Psoas muscle (tissue), 8 donors: Measurements from ENCODE around the gene COL27A1. TPM values are rescaled to one million over a fixed set of nuclear protein-coding genes. Genes with fewer than 3 reads are reported as not detected.

ENCODE experiments used
- ATAC-seq, 4 donors: fragments of 200-7000 bp; cut with Tn5 transposase; one replicate each; pipeline ENCODE4 v1.9.1; 2020; ENCODE audit warnings: moderate library complexity in 3 of 4, mild to moderate bottlenecking in 2 of 4
- DNase-seq, 2 donors: peaks; one replicate each; pipeline ENCODE4 v3.0.0-alpha.2; 2020
- H3K27ac ChIP-seq: fragments of 200-600 bp; one replicate; pipeline ENCODE4 v1.8.0; 2022
- H3K27me3 ChIP-seq, 3 donors: fragments of 200-600 bp in 1 of 3; one replicate each; pipeline versions ENCODE4 v1.6.1 to v1.8.0; 2013 to 2022; ENCODE audit warnings: low read length in 2 of 3, mild to moderate bottlenecking in 2 of 3, moderate library complexity in 1 of 3; ENCODE audit not compliant: insufficient read depth in 3 of 3
- H3K36me3 ChIP-seq, 2 donors: fragments of 200-600 bp in 1 of 2; one replicate each; pipeline versions ENCODE4 v1.6.1 to v1.8.0; 2013 to 2022; ENCODE audit warnings: low read depth in 1 of 2, mild to moderate bottlenecking in 1 of 2, moderate library complexity in 1 of 2; ENCODE audit not compliant: insufficient read depth in 1 of 2
- H3K4me1 ChIP-seq: fragments of 200-600 bp; one replicate; pipeline ENCODE4 v1.8.0; 2022
- H3K4me3 ChIP-seq: fragments of 200-600 bp; one replicate; pipeline ENCODE4 v1.8.0; 2022; ENCODE audit warnings: mild to moderate bottlenecking
- H3K9me3 ChIP-seq: fragments of 200-600 bp; one replicate; pipeline ENCODE4 v1.8.0; 2022
- WGBS, 3 donors: extraction: QIAGEN DNeasy Blood & Tissue Kit; methylation state at CpG; one replicate each; pipeline versions ENCODE4 v1.1.6 to v1.1.7; 2013; 5-methylcytosine and 5-hydroxymethylcytosine counted together
- intact Hi-C, 2 donors: fragments of 100-400 bp; cut with DNase I; formaldehyde crosslinking; loops; one replicate each; pipeline versions ENCODE4 v1.11.0 to v1.14.2; 2022
- polyA plus RNA-seq, 3 donors: library from polyadenylated mRNA; stranded (reverse); fragments of 200-250 nt; gene quantifications; one replicate each; pipeline ENCODE4 v1.2.3, GENCODE V29; 2013
- total RNA-seq, 4 donors: library from RNA; stranded (reverse); fragmentation: NEBNext Ultra II Directional in 2 of 4; extraction: Animal tissue kit (Norgen Biotek cat#: 25700) in 2 of 4; gene quantifications; one replicate each; pipeline versions ENCODE4 v1.2.1 to v1.2.4, GENCODE V29; 2021 to 2023
- TF ChIP-seq, protein P1 (sequence below): fragments of 200-600 bp; IDR thresholded peaks from one replicate; pipeline ENCODE4 v1.8.0; 2022; ENCODE audit warnings: antibody characterized with exemption
- donor health status: healthy with polysubstance abuse.
- donor health status: DM: no; HTN: no; CAD: no; lungs with moderate emphysema.
- donor health status: Bipolar disorder and iron deficiency.
- donor health status: healthy.
- donor health status: DM: yes; HTN: yes; CAD: no.
- donor health status: DM: no; HTN: no; CAD: no.
- donor health status: DM: no; HTN: no; CAD: no.
- donor health status: DM: yes; HTN: yes; CAD: no.

COL27A1 gene
- total and polyA plus RNA-seq, 7 donors = 1.1 to 8.5 (median 3.9) TPM

DNA sequence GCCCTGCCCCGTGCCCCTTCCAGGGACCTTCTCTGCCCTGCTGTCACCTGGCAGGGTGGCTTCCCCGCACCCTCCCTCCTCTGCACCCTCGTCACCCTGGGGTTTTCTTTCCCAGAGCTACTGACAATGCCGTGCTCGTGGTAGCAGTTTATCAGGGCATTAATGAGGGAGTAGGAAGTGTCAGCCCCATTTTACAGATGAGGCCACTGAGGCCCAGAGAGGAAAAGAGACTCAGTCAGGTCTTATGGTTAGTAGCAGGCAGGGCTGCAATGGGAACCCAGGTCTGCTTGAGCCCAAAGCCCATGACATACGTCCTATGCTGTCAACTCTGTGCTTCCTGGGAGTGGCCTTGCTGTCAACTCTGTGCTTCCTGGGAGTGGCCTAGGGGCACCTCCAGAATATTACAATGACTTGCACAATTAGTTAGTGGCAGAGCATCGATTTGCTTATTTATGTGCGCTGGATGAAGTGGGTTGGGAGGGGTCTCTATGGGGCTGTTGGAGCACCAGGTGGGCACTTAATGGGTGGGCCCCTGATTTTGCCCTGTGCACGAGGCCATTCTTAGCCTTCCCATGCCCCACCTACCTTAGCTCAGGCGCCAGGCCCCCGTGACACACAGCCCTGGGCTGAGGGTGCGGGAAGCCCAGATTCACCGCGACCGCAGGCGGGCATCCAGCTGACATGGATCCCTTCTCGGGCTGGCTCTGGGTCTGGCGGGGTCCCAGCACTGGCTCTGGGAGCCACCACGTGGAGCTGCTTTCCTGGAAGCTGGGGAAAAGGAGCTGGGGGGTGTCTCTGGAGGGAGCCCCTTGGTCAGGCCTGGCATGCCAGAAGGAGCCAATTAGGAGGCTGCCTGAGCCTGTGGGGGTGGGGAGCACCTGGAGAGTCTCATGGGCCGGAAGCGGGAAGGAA, 85.6 kb downstream of the COL27A1 start:
- ATAC-seq = peak; percentile 92 to 97 (median 92)
- Histone ChIP-seq H3K27ac (peak overlapping the region; percentile 43), H3K36me3 (no peaks in the 10 kb centered on the region), H3K27me3 (no peaks in the 10 kb centered on the region), H3K4me1 (peaks cover 14% of the 10 kb centered on the region), H3K4me3 (no peak overlapping the region), H3K9me3 (no peaks in the 10 kb centered on the region)
- peak; percentile 68 to 75 for DNase-seq
- intact Hi-C loops = no loop called here
- TF ChIP-seq, protein P1, sequence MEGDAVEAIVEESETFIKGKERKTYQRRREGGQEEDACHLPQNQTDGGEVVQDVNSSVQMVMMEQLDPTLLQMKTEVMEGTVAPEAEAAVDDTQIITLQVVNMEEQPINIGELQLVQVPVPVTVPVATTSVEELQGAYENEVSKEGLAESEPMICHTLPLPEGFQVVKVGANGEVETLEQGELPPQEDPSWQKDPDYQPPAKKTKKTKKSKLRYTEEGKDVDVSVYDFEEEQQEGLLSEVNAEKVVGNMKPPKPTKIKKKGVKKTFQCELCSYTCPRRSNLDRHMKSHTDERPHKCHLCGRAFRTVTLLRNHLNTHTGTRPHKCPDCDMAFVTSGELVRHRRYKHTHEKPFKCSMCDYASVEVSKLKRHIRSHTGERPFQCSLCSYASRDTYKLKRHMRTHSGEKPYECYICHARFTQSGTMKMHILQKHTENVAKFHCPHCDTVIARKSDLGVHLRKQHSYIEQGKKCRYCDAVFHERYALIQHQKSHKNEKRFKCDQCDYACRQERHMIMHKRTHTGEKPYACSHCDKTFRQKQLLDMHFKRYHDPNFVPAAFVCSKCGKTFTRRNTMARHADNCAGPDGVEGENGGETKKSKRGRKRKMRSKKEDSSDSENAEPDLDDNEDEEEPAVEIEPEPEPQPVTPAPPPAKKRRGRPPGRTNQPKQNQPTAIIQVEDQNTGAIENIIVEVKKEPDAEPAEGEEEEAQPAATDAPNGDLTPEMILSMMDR = no peak
- 48 to 68% (median 58%) methylated on average over 20 to 21 of the region's 21 CpGs for WGBS, 3 donors

DNA sequence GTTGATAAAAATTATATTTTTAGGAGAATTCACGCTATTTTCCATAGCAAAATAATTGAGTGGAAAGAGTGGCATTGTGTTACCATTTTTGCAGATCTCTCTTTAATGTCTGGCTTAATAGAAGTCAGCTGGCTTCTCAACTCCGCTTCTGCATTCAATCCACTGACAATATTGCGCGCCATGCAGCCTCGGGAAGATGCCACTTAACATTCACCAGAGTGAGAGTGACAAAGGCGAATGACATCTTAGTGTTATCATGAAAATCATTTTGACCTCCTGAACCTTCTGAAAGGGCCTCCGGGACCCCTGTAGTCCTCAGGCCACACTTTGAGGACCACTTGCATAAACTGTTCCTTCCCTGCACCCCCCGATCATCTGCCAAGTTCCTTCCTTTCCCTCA, 87.5 kb downstream of the COL27A1 start:
- no peaks in the 10 kb centered on the region for H3K9me3 ChIP-seq
- no peak for ATAC-seq
- peaks cover 30% of the 10 kb centered on the region for H3K4me1 ChIP-seq
- H3K4me3 ChIP-seq = no peak overlapping the region
- no peak overlapping the region for H3K27ac ChIP-seq
- 86 to 90% (median 89%) methylated on average over 8 of the region's 8 CpGs for WGBS, 3 donors
- no peak for DNase-seq
- H3K27me3 ChIP-seq = no peaks in the 10 kb centered on the region
- intact Hi-C loops = no loop called here
- no peaks in the 10 kb centered on the region for H3K36me3 ChIP-seq
- TF ChIP-seq, protein P1 = no peak

- no peak overlapping the region for H3K27ac ChIP-seq
- H3K36me3 ChIP-seq = no peaks in the 10 kb centered on the region
- H3K9me3 ChIP-seq = no peaks in the 10 kb centered on the region
- intact Hi-C loops = no loop called here
- no peak overlapping the region for H3K4me3 ChIP-seq
- TF ChIP-seq, protein P1 = no peak
- 84 to 97% (median 96%) methylated on average over 3 of the region's 3 CpGs for WGBS, 3 donors
- no peak for ATAC-seq
- no peaks in the 10 kb centered on the region for H3K27me3 ChIP-seq
- no peak for DNase-seq
- H3K4me1 ChIP-seq = peaks cover 34% of the 10 kb centered on the region
Observed at GRCh38 chr9:114243240-114243639, 87.9 kb downstream of the COL27A1 start.

DNA sequence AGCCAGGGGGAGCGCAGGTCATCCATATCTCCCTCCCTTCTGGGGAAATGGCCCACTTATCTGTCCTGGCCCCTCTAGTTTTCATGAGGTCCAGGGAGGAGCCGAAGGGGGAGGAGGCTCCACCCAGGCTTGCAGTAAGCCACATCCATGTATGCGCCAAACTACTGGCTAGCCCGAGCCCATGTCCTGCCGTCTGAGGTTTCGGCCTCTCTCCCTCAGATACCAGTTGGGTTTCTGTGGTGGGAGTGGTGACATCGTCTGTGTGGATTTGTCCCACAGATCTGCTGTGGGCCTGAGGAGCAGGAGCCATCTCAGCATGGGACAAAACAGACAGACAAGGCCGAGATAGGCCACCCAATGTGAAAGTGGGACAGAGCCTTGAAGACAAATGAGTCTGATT, 89.2 kb downstream of the COL27A1 start:
- TF ChIP-seq, protein P1 = no peak
- 90 to 94% (median 93%) methylated on average over 8 of the region's 8 CpGs for WGBS, 3 donors

More for the DNA sequence above, 89.2 kb downstream of the COL27A1 start:
- no peak for DNase-seq
- ATAC-seq = no peak
- H3K27me3 ChIP-seq = no peaks in the 10 kb centered on the region
- H3K9me3 ChIP-seq = no peaks in the 10 kb centered on the region
- H3K27ac ChIP-seq = no peak overlapping the region
- H3K4me3 ChIP-seq = no peak overlapping the region
- intact Hi-C loops = no loop called here
- H3K4me1 ChIP-seq = peaks cover 38% of the 10 kb centered on the region
- no peaks in the 10 kb centered on the region for H3K36me3 ChIP-seq
